ENCODE results near the gene MYO18B.

Gene MYO18B

DNA sequence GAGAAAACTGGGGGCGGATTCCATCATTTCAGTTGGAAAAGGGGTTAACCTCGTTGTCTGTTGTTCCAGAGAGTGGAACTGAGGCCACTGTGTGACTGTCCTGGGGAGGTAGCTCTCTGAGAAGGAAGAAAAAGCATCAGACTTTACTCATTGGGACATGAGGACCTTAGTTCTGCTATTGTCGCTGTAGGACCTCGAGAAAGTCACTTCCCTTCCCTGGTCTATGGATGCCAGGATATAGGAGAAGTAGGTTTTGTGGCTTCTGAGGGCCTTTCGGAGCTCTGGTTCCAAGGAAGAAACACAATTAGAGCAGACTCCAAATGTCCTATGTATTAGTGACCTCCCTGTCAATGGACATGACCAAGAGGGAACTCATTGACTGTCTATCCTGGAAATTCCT lies 6.2 kb downstream of the MYO18B start:
- DNase-seq (ENCODE audit: low read depth in 2 of 3, low spot score in 2 of 3), result no peak

DNA sequence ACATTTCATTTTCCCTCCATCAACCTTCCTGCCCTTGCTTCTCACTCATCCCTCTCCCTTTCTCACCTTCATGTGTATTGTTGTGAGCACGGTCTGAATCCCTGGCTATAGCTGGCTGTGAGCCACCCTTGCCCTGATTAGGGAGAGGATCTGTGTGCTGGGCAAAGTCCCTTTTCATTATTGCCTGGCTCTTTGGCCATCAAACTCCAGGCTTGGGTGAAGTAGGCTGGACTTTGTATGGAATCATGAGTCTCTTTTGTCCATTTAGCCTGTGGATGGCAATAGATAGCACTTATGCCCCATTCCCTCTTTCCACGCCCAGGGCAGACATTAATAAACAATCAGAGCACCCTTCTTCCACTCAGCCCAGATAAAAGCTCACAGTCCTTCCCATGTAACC lies 6.7 kb downstream of the MYO18B start:
- DNase-seq (ENCODE audit: low read depth in 2 of 3, low spot score in 2 of 3), result no peak

DNA sequence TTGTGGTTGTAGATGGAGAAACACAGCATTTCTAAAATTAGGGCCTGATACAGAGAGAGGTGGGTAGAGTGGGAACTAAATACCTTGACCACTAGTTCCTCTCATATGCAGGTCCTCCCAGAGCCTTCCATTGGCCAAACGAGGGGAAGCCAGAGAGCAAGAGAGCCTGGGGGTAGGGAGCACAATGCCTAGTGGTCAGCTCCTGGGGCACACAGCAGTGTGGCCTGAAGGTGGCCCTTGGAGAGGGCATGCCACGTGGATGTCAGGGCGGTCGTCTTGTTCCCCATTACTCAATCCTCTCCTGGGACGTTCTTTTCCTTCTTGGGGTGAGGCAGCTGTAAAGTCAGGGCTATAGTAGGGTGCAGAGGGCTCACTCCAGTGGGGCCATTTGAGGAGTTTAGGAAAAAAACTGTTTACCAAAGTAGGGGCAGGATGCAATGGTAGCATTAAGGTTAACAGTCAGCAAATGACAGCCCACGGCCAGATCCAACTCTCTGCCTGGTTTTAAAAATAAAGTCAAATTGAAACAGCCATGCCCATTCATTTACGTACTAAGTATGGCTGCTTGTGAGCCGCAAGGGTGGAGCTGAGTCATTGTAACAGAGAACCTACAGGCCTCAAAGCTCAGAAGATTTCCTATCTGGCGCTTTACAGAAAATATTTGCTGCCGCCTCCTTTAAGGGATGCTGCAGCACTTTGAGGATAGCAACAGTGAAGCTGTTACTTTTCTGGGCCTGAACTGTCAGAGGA lies 7.6 kb downstream of the MYO18B start:
- no peak for DNase-seq (ENCODE audit: low read depth in 2 of 3, low spot score in 2 of 3)

DNA sequence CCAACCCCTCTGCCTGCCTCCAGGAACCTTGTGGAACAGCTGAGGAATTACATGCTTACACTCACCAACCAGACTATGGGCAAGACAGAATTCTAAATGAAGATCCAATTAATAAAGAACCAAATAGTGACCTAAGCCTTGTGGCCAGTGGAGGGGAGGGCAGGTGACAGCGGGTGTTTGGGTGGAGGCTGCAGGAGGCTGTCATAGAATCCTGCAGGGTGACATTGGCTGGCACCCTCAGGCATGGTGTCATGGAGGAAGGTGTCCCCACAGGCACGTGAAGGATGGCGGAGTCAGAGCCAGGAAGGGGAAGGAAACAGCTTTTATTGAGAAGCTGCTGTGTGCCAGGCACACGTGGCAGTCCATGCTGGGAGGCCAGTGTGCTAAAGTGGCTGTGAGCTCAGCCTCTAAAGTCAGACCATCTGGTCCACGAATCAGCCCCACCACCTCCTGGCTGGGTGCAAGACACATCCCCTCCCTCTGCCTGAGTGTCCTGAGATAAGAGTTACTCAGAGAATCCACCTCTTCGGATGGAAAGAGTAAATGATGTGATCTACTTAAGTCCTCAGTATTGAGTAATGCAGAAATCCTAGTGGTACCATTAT lies 8.7 kb downstream of the MYO18B start:
- DNase-seq (ENCODE audit: low read depth in 2 of 3, low spot score in 2 of 3), result no peak

DNA sequence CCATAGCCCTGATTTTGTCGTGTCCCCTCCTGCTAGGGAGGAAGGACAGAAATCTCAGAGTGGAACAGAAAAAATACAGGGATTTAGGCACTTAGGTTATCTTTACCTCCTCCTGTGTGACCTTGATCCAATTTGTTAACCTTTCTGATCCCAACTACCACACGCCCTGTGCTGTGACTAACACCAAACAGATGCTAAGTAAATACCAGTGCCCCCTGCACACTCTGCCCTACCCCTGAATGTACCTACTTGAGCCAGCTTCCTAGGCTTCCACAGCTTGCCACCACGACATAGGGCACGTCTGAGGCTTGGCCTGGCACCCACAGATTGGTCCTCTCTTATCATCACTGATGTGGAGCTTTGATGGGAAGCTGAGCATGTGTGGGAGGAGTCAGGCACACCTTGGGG lies 9.2 kb downstream of the MYO18B start:
- no peak for DNase-seq (ENCODE audit: low read depth in 2 of 3, low spot score in 2 of 3)

DNA sequence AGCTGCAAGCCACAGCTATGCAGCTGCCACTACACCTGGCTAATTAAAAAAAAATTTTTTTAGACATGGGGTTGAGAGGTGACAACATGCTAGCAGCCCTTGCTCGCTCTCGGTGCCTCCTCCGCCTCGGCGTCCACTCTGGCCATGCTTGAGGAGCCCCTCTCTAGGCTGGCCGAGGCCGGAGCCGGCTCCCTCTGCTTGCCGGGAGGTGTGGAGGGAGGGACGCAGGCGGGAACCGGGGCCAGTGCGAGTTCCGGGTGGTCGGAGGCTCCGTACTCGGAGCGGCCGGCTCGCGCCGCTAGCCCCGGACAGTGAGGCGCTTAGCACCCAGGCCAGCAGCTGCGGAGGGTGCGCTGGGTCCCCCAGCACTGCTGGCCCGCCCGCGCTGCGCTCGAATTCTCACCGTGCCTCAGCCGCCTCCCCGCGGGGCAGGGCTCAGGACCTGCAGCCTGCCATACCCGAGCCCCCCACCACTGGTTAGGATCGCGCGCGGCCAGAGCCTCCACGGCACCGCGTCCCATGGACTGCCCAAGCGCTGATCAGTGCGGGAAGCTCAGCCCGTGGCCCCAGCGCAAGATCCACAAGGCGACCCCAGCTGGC lies 10.7 kb downstream of the MYO18B start:
- DNase-seq (ENCODE audit: low read depth in 2 of 3, low spot score in 2 of 3), result no peak

DNA sequence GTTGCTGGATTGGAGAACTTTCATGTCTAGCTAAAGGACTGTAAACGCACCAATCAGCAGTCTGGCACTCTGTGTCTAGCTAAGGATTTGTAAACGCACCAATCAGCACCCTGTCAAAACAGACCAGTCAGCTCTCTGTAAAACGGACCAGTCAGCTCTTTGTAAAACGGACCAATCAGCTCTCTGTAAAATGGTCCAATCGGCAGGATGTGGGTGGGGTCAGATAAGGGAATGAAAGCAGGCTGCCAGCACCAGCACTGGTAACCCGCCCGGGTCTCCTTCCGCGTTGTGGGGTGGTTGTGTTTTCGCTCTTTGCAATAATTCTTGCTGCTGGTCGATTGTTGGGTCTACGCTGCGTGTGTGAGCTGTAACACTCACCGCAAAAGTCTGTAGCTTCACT lies 11.3 kb downstream of the MYO18B start:
- DNase-seq (ENCODE audit: low read depth in 2 of 3, low spot score in 2 of 3), result no peak

DNA sequence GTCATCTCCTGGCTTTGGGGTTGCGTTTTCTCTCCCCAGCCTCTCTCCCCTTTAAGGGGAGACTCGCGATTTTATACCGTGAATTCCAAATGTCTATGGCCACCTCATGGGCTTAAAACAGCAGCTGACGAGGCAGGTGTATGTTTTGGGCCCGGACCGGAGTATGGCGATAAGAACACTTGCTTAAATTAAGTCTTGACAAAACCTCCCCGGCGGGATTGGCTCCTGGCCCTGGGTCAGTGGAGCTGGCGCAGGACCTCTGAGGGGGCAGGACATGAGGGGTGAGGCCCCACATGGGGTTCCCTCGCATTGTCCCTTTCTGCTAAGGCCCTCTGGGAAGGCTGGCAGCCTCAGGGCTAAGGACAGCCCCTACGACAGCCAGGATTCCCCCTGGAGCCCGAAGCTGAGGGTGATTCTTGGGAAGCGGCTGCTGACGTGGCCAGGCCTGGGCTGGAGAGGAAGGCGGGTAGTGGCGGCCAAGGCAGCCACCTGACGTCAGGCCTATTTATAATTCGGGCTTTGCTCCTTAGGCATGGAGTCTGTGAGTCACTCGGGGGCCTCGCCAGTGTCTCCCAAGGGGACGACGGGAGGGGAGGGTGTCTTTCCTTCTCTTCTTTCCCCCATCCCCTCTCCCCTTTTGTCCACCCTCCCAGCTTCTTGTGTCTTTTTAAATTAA lies 12.7 kb downstream of the MYO18B start:
- DNase-seq (ENCODE audit: low read depth in 2 of 3, low spot score in 2 of 3), result no peak

DNA sequence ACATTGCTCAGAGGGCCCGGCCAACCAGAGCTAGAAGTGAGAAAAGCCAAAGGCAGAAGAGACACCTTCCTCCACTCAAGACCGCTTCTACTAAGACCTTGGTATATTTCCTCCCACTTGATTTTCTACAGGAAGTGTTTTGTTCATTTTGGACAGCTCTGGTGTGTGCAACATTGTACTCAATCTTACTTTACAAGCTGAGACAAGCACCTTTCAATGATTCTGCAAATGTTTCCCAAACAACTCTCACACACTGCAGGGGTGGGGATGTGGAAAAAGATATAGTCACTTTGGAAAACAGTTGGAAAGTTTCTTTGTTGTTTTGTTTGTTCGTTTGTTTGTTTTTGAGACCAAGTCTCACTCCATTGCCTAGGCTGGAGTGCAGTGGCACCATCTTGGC lies 15.7 kb downstream of the MYO18B start:
- DNase-seq (ENCODE audit: low read depth in 2 of 3, low spot score in 2 of 3), result no peak

DNA sequence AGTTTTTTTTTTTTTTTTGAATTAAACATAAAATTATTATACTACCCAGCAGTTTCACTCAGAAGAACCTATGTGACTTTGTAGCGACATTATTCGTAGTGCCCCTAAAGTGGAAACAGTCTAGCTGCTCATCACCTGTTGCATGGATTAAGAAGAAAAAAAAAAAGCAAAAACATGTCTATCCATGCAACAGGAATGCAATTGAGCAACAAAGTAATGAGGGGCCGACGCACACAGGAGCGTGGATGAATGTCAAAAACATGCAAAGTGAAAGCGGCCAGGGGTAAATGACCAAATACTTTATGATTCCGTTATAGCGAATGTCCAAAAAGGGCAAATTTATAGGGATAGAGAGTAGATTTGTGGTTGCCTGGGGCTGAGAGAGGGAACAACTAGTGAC lies 16.3 kb downstream of the MYO18B start:
- DNase-seq (ENCODE audit: low read depth in 2 of 3, low spot score in 2 of 3), result no peak

DNA sequence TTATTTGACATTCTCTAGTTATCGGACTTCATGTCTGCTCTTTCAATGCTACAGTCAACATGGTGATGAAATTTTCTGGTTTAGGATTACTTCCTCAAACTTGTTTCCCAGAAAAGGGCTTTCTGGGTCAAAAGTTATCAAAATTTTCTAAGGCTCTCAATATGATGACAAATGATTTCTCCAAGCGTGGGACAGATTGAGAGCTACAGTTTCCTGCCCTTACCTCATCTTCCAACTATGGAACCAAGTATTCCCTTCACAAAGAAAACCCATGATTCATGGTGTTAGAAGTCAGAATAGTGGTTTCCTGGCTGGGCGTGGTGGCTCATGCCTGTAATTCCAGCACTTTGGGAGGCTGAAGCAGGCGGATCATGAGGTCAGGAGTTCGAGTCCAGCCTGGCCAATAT lies 17.8 kb downstream of the MYO18B start:
- DNase-seq (ENCODE audit: low read depth in 2 of 3, low spot score in 2 of 3), result no peak

DNA sequence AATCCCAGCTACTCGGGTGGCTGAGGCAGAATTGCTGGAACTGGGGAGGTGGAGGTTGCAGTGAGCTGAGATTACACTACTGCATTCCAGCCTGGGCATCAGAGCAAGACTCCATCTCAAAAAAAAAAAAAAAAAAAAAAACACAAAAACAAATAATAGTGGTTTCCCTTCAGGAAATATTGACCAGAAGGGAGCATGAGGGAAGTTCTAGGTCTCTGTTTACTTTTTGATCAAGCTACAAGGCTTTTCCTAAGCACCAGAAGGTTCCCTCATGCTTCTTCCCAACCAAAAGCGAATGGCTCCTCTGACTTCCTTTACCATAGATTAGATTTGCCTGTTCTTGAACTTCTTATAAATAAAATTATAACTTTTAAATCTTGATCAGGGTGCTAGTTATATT lies 18.3 kb downstream of the MYO18B start:
- DNase-seq (ENCODE audit: low read depth in 2 of 3, low spot score in 2 of 3), result no peak

DNA sequence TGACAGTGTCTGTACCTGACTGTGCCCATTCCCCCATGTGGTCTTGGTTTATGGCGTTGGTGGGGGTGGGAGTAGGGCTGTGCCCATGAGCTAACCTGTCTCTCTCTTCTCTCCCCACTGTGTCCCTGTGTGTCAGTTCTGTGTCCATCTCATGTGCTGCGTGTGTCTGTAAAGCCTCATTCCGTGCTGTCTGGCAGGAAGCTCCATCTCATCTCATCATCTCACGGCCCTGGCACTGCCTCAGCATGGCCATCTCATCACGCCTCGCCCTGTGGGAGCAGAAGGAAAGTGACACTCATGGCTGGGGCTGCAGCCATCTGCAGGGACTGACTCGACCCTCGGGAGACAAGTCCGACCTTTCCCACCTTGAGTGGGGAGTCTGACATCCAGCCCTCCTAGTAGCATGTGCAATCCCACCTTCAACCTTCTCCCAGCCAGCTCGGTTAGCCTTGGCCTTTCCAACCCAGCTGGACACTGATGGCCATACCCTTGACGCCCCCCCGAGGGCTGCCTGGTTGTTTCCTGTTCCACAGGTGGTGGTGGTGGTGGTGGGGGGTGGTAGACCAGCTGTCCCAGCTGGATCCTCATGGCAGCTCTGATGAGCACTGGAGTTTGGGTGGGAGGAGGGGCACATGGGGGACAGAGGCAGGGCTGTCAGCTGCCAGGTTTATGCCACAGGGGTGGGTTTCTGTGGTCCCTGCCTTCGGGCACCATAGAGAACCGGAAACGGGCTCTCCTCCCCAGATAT lies 19.0 kb downstream of the MYO18B start:
- DNase-seq (ENCODE audit: low read depth in 2 of 3, low spot score in 2 of 3), result no peak

DNA sequence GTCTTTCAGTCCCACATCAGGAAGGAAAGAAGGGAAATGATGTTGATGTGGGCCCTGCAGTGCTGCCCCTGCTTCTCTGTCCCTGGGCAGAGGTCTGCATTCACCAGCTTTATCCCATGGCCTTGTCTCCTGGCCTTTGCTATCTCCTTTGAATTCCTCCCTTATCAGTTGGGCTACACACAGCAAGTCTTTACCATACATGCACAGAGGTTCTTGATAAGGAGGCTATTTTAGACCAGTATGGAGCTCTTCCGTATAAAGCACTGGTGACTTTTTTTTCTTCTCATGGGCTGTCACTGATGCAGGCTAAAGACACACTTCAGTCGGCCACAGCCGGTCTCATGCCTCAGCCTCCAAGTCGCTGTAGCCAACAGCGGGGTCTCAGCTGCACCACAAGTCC lies 20.2 kb downstream of the MYO18B start:
- no peak for DNase-seq (ENCODE audit: low read depth in 2 of 3, low spot score in 2 of 3)

DNA sequence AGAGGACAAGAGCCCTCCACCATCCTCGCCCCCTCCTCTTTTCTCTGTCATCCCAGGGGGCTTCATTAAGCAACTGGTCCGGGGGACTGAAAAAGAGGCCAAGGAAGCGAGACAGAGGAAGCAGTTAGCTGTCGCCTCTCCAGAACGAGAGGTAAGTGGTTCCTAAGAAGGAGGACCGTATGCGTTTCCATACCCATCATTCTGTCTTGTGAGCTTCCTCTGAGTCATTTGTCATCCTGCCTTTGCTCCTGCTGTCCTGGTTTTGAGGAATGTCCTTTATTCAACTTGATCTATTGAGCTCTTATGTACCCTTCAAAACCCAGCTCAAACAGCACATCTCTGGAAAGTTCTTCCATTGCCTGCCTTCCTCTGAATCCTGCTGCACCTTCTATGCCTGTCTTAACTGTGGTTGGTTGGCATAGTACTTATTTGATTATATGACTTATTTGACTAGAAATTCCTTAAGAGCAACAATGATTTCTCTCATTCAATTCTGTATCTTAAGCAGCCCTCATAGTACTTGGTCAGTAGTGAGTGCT lies 21.3 kb downstream of the MYO18B start:
- DNase-seq (ENCODE audit: low read depth in 2 of 3, low spot score in 2 of 3), result no peak

DNA sequence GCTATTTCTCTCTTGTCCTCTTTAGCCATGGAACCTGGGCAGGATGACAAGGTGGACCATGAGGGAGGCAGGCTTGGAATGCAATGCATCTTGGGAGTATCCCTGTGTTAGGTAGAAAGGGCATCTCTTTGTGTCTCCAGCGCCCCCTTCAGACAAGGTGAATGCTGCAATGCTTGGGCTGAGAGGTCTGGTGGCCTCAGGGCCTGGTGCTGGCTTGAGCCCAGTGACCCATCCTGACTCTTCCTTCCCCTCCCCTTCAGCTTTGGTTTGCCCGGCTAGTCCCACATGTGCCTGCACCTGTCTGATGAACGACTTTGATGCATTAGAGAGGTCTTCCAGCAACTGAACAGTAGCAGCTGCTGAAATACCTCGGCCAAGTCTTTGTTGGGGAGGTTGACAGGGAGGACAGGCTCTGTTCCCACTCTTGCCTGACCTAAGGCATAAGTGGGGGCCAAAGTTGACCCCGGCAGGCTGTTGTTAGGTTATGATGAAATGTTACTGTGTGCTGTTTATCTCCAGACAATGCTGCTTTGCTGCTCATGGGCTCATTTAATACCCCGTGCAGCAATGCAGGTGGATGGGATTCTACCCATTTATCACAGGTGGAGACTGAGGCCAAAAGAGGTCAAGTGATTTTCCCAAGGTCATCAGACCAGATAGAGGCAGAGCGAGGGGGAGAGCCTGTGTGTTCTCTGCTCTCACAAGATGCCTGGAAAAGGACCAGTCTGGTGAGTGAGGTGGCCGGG lies 22.5 kb downstream of the MYO18B start:
- no peak for DNase-seq (ENCODE audit: low read depth in 2 of 3, low spot score in 2 of 3)

DNA sequence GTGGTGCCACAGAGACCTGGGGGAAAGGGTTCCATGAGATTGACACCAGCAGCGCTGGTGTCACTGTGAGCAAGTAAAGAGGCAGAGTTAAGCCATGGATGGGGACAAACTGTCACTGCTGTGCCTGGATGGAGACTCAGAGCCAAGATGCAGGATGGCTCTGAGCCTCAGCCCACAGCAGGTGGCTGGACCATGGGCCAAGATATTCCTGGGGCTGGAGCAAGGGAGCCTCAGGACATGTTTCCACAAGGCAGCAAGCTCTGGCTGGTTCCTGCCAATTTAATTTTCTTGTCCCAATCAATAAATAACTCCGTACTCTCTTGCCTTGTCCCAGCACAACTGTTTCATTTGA lies 23.0 kb downstream of the MYO18B start:
- no peak for DNase-seq (ENCODE audit: low read depth in 2 of 3, low spot score in 2 of 3)

DNA sequence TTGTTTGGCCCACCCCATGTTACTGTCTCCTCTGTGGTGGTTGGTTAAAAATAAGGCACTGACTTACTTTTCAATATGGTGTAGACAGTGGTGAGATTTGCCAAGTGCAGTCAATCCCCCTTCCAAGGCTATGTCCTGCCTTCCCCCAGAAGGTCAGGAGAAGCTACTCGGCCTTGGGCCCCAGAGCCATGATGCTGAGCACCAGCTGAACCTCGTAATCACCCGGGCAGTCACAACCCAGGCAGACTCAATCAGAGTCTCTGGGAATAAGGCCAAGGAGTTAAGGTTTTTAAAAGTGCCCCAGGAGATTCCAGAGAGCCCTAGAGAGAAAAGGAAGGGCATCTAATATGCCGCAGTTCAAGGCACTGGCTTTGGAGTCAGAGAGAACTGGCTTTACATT lies 23.8 kb downstream of the MYO18B start:
- DNase-seq (ENCODE audit: low read depth in 2 of 3, low spot score in 2 of 3), result no peak

DNA sequence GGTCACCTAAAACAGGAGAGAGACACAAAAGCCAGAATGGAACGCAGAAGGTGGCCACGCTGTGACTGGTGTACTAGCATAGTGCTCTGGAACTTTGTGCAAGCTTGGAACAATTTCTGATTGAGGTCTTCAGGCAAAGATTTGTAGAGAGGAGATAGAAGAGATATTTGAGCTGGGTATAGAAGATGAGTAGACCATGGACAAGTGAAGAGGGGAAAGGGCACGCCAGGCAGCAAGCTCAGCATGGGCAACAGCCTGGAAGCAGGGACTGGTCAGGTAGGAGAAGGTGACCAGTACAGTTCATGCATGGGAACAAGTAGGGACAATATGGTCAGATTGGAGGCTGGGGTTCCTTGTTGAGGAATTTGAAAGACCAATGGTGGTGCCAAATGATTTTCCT lies 24.4 kb downstream of the MYO18B start:
- DNase-seq (ENCODE audit: low read depth in 2 of 3, low spot score in 2 of 3), result no peak

DNA sequence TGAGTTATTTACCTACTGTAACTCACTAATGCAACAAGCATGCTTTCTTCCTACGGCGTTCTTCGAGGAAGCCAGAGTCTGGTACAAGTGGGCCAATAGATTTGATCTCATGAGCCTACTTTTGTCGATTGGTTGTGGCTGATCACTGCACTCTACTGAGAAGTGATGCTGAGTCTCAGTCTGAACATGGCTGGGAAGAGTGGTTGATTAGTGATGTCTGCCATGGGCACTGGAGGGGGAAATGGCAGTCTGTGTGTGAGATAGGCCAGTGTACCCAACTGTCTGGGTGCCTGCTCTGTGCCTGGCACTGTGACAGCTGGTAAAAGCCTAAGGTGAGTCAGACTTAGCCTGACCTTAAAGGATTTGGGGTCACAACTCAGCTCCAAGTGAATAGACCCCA lies 28.3 kb downstream of the MYO18B start:
- DNase-seq (ENCODE audit: low read depth in 2 of 3, low spot score in 2 of 3), result no peak

DNA sequence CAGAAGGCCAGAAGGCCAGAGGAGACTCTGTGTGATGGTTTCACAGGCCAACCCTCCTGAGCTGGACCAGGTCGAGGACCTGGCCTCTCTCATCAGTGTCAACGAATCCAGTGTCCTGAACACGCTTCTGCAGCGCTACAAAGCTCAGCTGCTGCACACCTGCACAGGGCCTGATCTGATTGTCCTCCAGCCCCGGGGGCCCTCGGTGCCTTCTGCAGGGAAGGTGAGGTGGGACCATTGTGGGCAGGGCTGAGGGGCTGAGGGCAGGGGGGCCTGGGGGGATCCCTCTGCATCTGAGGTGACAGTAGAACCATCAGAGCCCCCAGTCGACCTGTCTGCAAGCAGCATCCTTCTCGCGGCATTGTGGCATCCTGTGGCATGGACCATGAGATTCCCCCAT lies 30.3 kb downstream of the MYO18B start:
- no peak for DNase-seq (ENCODE audit: low read depth in 2 of 3, low spot score in 2 of 3)

Measured in activated CD8-positive, alpha-beta memory T cell treated with anti-CD3 and anti-CD28 coated beads for 48 hours (primary cell).